ENCODE measurements around the gene POMC.

POMC gene

GRCh38 chr2:25115902-25116301 is 52.5 kb downstream of the POMC start:
- TF ChIP-seq CTCF (IDR thresholded peaks at IDR 0.05; ENCODE audit: low read depth, low read length, missing control alignments): no peak
- H3K4me3 ChIP-seq (ENCODE audit: low read depth, low read length): no peak overlapping the region
- DNase-seq (ENCODE audit: low read depth): no peak

GRCh38 chr2:25115249-25115883 is 53.0 kb downstream of the POMC start:
- DNase-seq (ENCODE audit: low read depth): no peak
- no peak for TF ChIP-seq CTCF (IDR thresholded peaks at IDR 0.05; ENCODE audit: low read depth, low read length, missing control alignments)
- H3K4me3 ChIP-seq (ENCODE audit: low read depth, low read length): no peak overlapping the region

GRCh38 chr2:25112113-25112512 is 56.3 kb downstream of the POMC start:
- TF ChIP-seq CTCF (IDR thresholded peaks at IDR 0.05; ENCODE audit: low read depth, low read length, missing control alignments): no peak
- no peak for DNase-seq (ENCODE audit: low read depth)
- no peak overlapping the region for H3K4me3 ChIP-seq (ENCODE audit: low read depth, low read length)
